GM18517 (cell line): Measurements from ENCODE around the gene PCBP4.
"Not testable (repeated sequence)": the region's sequence is repeated elsewhere in the genome, so short reads cannot be mapped to it uniquely, and the experiment has no call there.

Experiments
- ATAC-seq: cut with Tn5 transposase; IDR thresholded peaks from one replicate; pipeline ENCODE4 v1.9.1; 2021; ENCODE audit warnings: mild to moderate bottlenecking, moderate library complexity; ENCODE audit not compliant: unreplicated experiment

The PCBP4 gene

GRCh38 chr3:51995346-51996163, 28.3 kb upstream of the PCBP4 start, which contains the start of gene RPL29:
Gene RPL29, minus strand, starts transcription at chr3:51995895. Its CDS starts 434 bp downstream, at chr3:51995461.
- ATAC-seq, result peak; percentile 84

DNA sequence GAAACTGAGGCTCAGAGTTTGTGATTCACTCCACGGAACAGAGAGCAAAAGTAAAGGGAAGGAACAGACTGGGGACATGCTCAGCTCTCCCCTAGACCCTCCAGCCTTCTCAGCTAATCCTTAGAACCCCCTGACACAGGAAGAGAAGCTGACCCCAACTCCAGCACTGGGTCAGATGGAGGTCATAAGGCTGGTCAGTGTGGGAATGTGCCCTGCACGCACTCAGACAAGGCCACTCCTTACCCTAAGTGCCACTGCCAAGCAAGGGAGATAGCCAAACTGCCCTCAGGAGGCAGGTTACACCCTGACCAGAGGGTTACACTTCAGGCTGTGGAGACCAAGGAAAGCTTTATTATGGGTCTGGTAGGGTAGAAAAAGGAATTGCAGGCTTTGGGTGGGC, 27.3 kb upstream of the PCBP4 start:
- no peak for ATAC-seq

DNA sequence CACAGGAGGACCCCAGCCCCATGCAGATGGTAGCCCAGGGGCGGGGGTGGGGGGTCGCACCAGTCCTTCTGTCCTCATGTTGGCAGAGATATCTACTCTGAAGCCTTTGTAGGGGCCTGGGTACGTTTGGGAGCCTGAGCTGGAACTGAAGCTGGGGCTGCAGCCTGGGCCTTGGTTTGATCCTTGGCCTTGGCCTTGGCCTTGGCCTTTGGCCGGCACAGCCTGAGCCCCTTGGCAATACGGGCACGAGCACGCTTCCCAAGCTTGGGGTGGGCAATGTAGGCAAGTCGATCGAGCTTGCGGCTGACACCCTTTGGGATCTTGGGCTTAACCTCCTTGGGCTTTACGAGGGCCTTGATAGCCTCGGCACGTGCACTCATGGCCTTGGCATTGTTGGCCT, 26.4 kb upstream of the PCBP4 start:
- not testable (repeated sequence) for ATAC-seq

- no peak for ATAC-seq
Observed at GRCh38 chr3:51992017-51992682, 24.9 kb upstream of the PCBP4 start.

- ATAC-seq, result not testable (repeated sequence)
Observed at GRCh38 chr3:51990501-51990971, 23.3 kb upstream of the PCBP4 start.

DNA sequence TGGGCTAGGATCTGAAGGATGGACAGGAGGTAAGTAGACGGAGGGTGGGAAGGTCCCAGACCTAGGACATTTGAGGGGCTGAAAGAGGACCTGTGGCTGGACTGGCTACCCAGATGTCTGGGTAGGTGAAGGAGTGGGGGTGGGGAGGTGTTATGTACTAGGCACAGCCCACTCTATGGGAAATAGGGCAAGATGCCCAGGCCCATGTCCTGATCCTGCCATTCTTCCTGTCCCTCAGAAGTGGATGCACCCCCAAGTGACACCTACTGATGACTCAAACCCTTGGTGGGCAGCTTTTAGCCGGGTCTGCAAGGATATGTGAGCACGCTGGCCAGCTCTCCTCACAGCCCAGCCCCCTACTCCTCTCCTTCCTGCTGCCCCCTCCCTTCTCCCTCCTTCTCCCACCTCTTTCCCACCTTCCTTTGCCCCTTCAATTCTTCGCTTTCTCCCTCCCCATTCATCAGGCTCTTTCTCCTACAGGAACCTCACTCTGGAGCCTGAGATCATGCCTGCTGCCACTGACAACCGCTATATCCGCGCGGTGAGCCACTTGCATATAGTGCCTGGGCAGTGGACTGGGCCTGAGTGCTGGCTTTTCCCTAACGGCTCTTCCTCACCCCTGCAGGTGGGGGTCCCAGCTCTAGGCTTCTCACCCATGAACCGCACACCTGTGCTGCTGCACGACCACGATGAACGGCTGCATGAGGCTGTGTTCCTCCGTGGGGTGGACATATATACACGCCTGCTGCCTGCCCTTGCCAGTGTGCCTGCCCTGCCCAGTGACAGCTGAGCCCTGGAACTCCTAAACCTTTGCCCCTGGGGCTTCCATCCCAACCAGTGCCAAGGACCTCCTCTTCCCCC, 21.3 kb upstream of the PCBP4 start:
- ATAC-seq, result no peak

- no peak for ATAC-seq
Observed at GRCh38 chr3:51987568-51987967, 20.3 kb upstream of the PCBP4 start.

- ATAC-seq, result no peak
Observed at GRCh38 chr3:51986010-51986947, 19.0 kb upstream of the PCBP4 start.

- ATAC-seq, result no peak
Observed at GRCh38 chr3:51985063-51985462, 17.8 kb upstream of the PCBP4 start.

GRCh38 chr3:51984269-51984647, 17.0 kb upstream of the PCBP4 start:
- no peak for ATAC-seq

GRCh38 chr3:51983578-51984268, 16.5 kb upstream of the PCBP4 start:
- ATAC-seq, result no peak

DNA sequence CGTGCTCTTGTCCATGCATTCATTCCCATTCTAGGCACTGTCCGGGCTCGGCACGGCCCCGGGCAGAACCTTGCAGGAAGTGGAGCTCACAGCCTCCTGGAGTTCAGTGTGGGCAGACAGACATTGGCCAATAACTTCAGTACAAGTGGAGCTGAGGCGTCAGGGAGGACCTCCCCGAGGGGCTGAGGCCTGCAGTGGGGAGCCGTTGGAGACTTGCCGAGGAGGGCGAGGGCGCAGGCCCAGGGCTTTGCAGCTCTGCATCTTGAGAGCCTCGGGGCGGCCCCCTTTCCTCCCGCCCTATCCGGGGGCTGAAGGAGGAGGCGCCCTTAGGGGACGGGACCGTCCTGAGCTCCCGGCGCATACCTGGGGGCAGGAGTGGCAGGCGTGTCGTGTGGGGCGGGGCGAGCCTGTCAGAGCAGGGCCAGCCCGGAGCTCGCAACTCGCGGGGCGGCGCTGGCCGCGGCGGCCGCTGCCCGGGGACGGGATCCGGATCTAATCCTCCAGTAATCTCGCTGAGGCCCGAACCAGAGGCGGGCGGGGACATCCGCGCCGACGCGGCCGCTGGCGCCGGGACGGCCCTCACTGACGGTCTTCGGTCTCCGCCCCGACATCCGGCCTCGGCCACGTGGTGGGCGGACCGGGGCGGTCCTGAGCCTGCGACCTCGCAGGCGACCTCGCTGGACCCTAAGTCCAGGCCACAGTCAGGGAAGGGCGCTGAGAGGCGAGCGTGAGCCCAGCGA, 15.8 kb upstream of the PCBP4 start, which contains the start of gene ACY1:
Gene ACY1 (plus strand): TSS at position 698 of the 740 bp plus-strand sequence. CDS start 530 bp downstream, outside the sequence.
- peak; percentile 62 for ATAC-seq

DNA sequence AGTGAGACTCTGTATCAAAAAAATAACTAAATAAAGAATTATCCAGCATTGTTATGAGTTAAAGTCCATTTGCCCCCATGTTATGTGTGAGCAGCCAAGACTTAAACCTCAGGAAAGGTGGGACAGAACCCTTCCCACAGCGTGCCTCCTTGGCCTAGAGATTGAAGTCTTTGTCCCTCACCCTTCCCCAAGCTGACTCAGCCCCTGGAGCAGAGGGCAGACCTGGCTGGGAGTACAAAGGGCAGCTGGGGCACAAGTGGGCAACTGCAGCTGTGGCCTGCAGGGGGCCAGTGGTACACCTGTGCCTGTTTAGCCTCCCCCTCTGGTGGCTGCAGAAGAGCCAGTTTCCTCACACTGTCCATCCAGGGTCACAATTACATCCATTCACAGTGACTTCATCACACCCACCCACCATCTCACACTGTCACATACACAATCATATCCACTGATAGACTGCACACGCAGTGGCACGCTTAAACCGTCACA, 15.1 kb upstream of the PCBP4 start:
- peak; percentile 48 for ATAC-seq

GRCh38 chr3:51980253-51980652, 13.0 kb upstream of the PCBP4 start:
- no peak for ATAC-seq

DNA sequence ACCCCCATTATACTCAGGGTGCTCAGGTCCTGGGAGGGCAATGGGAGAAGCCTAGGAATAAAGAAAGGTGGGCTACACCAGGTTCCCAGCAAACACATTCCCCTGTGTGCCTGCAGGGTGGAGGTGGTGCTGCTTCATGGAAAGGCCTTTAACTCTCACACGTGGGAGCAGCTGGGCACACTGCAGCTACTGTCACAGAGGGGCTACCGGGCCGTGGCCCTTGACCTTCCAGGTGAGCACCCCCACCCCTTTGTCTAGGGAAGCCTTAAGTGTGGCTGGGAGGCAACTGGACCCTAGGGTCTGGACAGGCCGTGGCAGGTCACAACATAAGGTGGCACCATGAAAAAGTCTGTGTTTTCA, 10.9 kb upstream of the PCBP4 start:
- ATAC-seq, result no peak

DNA sequence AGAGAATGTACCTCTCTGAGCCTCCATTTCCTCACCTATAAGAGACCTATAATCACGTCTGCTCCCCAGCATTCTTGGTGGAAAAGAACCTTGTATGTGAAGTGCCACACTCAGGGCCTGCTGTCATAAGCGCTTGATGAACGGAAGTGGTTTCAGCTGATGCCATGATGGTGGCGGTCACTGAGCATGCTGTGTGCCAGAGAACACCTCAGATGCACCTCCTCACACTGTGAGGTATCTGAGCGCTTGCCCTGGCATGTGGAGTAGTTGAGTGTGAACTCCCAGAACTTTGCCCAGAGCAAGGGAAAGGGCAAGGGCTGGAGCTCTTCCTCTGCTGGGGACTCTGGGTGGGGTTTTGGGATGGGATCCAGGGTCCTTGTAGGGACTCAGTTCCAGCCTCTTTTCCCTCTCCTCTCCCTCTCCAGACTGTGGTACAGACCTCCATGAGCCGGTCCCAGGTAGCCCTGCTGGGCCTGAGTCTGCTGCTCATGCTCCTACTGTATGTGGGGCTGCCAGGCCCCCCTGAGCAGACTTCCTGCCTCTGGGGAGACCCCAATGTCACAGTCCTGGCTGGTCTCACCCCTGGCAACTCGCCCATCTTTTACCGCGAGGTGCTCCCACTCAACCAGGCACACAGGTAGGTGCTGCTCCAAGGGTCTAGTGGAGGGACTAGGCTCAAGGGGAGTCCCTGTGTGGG, 10.3 kb upstream of the PCBP4 start:
- ATAC-seq, result no peak

DNA sequence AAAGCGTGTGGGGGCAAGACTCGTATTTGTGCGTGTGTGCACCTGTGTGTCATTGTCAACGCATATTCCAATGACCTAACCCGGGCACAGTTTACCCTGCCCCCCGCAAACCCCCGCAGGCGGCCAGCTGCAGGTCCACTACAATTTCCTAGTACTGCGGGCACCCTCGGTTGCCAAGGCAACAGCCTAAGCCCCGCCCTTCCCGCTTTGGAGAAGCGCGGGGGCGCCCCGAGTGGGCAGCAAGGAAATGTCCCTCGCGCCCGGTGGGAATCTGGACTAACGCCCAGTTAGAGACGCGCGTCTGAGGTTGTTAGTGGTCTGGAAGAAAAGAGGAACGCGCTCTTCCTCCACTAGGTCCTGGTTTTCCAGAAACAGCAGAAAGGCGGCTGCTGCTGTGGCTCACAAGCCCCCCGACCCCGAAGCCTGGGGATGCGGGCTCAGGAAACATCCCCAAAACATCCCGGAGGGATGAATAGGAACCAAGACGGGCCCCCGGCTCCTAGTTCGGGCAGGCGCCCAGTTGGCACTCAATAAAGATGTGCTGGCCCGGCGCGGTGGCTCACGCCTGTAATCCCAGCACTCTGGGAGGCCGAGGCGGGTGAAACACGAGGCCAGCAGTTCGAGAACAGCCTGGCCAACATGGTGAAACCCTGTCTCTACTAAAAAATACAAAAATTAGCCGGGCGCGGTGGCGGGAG, 8.7 kb upstream of the PCBP4 start:
- ATAC-seq, result no peak
